Measurements from ENCODE around the gene DCANP1.

GRCh38 chr5:135438636-135439221, 8.4 kb downstream of the DCANP1 start:
- no peak for TF ChIP-seq CTCF (IDR thresholded peaks at IDR 0.05)
- no peak for TF ChIP-seq POLR2A (IDR thresholded peaks at IDR 0.05)

All from heart left ventricle (tissue), 13 donors.